ENCODE results near the gene PTPN21. TPM values are rescaled to one million over a fixed set of nuclear protein-coding genes. Genes with fewer than 3 reads are reported as not detected.

PTPN21 gene
- total RNA-seq, 1 donor from 2014 or later = 0.32 TPM

DNA sequence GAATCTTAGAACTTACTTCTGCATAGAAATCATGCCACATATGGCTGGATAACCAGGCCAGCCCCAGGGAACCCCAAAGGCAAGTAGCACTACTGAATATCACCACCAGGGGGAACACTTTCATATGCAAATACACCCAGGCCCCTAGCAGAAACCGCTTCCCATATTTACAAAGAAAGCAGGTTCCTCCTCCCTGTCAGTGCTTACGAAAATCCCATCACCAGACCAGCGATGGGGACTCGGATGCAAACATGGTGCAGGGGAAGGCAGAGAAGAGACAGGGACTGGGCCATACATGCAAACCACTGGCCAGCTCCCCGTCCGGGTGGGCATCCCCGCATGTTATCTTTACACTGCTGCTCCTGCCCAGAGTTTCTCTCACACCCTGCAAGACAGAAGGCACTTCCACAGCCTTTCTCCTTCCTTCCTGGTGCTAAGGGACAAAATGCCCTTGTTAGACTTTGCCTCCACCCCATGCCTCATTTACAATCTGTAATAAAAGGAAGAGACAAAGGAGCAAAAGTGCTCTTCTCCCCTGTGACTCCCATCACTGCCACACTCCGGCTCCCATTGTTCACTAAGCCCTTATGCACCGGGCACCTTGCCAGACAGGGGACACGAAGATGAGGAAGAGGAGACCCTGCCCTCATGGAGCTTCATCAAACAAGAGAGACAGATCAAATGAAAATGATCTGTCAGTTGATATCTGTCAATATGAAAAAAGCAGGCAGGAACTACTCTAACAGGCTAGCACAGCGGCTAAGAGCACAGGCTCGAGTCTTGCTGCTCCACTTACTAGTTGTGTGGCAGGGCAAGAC lies 62.3 kb downstream of the PTPN21 start:
- no peak overlapping the region for H3K4me3 Mint-ChIP-seq (ENCODE audit: low read depth)
- peak; percentile 50 for DNase-seq (ENCODE audit: low spot score)
- no peaks in the 10 kb centered on the region for H3K36me3 Mint-ChIP-seq (ENCODE audit: low read depth)
- H3K27ac Mint-ChIP-seq = no peak overlapping the region
- peaks cover 4% of the 10 kb centered on the region for H3K4me1 Mint-ChIP-seq (ENCODE audit: low read depth)
- intact Hi-C loops (cut with micrococcal nuclease) = loop anchor here (2.0 to 5.0 kb wide), 2 partner anchors 58 to 110 kb away; no protein-coding TSS in a partner anchor
- H3K9me3 Mint-ChIP-seq = no peaks in the 10 kb centered on the region
- H3K27me3 Mint-ChIP-seq (ENCODE audit: low read depth) = peaks cover 4% of the 10 kb centered on the region

DNA sequence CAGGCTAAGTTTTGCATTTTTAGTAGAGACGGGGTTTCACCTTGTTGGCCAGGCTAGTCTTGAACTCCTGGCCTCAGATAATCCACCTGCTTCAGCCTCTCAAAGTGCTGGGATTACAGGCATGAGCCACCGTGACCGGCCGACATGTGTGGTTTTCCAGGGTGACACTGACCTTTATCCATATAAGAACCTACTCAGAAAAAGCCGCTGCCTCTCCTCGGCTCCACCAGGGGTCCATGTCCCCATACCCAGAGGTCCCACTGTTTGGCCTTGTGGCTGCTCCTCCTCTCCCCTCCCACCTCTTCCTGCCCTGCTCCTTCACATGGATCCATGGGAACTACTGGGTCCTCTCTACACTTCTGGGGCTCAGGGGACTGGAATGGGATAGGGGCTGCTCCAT lies 64.6 kb downstream of the PTPN21 start:
- Mint-ChIP-seq H3K27me3 (ENCODE audit: low read depth) (peaks cover 4% of the 10 kb centered on the region), H3K4me1 (ENCODE audit: low read depth) (peaks cover 4% of the 10 kb centered on the region), H3K9me3 (no peaks in the 10 kb centered on the region), H3K4me3 (ENCODE audit: low read depth) (no peak overlapping the region), H3K36me3 (ENCODE audit: low read depth) (no peaks in the 10 kb centered on the region), H3K27ac (no peak overlapping the region)
- DNase-seq (ENCODE audit: low spot score) = no peak
- intact Hi-C loops (cut with micrococcal nuclease) = loop anchor here (5.0 kb wide), 1 partner anchor 112 kb away; no protein-coding TSS in a partner anchor

- DNase-seq (ENCODE audit: low spot score) = no peak
- no peaks in the 10 kb centered on the region for H3K36me3 Mint-ChIP-seq (ENCODE audit: low read depth)
- H3K4me3 Mint-ChIP-seq (ENCODE audit: low read depth) = no peak overlapping the region
- no peak overlapping the region for H3K27ac Mint-ChIP-seq
- H3K4me1 Mint-ChIP-seq (ENCODE audit: low read depth) = peaks cover 4% of the 10 kb centered on the region
- H3K27me3 Mint-ChIP-seq (ENCODE audit: low read depth) = peaks cover 5% of the 10 kb centered on the region
- intact Hi-C loops (cut with micrococcal nuclease) = no loop called here
- H3K9me3 Mint-ChIP-seq = no peaks in the 10 kb centered on the region
Observed at GRCh38 chr14:88488897-88489296, 65.9 kb downstream of the PTPN21 start.

- Mint-ChIP-seq H3K9me3 (no peaks in the 10 kb centered on the region), H3K4me1 (ENCODE audit: low read depth) (peaks cover 4% of the 10 kb centered on the region), H3K27me3 (ENCODE audit: low read depth) (peaks cover 5% of the 10 kb centered on the region), H3K27ac (no peak overlapping the region), H3K36me3 (ENCODE audit: low read depth) (no peaks in the 10 kb centered on the region), H3K4me3 (ENCODE audit: low read depth) (no peak overlapping the region)
- no peak for DNase-seq (ENCODE audit: low spot score)
- intact Hi-C loops (cut with micrococcal nuclease) = no loop called here
Observed at GRCh38 chr14:88488081-88488480, 66.7 kb downstream of the PTPN21 start.

- no peaks in the 10 kb centered on the region for H3K9me3 Mint-ChIP-seq
- H3K27ac Mint-ChIP-seq = no peak overlapping the region
- intact Hi-C loops (cut with micrococcal nuclease) = no loop called here
- H3K27me3 Mint-ChIP-seq (ENCODE audit: low read depth) = peaks cover 5% of the 10 kb centered on the region
- H3K4me3 Mint-ChIP-seq (ENCODE audit: low read depth) = no peak overlapping the region
- DNase-seq (ENCODE audit: low spot score) = no peak
- H3K36me3 Mint-ChIP-seq (ENCODE audit: low read depth) = no peaks in the 10 kb centered on the region
- no peaks in the 10 kb centered on the region for H3K4me1 Mint-ChIP-seq (ENCODE audit: low read depth)
Observed at GRCh38 chr14:88482524-88482923, 72.3 kb downstream of the PTPN21 start.

- no peak overlapping the region for H3K27ac Mint-ChIP-seq
- peaks cover 5% of the 10 kb centered on the region for H3K27me3 Mint-ChIP-seq (ENCODE audit: low read depth)
- no peaks in the 10 kb centered on the region for H3K9me3 Mint-ChIP-seq
- H3K36me3 Mint-ChIP-seq (ENCODE audit: low read depth) = no peaks in the 10 kb centered on the region
- intact Hi-C loops (cut with micrococcal nuclease) = no loop called here
- no peaks in the 10 kb centered on the region for H3K4me1 Mint-ChIP-seq (ENCODE audit: low read depth)
- H3K4me3 Mint-ChIP-seq (ENCODE audit: low read depth) = no peak overlapping the region
- no peak for DNase-seq (ENCODE audit: low spot score)
Observed at GRCh38 chr14:88481794-88482193, 73.0 kb downstream of the PTPN21 start.

DNA sequence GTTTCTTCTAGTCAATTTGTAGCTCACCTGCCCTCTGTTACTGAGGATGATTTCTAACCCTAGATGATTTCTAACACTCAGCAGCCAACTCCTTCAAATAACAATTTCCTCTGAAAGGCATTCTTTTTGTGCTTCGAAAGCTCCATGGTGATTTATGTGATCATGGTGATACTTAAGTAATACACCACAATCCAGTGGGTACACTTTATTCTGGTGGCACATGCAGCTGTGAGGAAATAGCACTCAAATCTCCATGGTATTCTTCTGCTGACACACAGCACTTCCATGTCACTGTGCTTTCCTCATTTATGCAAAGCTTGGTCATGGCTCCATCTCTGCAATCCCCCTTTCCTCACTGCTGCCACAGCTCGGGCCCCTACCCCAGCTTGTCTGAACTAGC lies 73.7 kb downstream of the PTPN21 start:
- Mint-ChIP-seq H3K27me3 (ENCODE audit: low read depth) (peaks cover 5% of the 10 kb centered on the region), H3K36me3 (ENCODE audit: low read depth) (no peaks in the 10 kb centered on the region), H3K9me3 (no peaks in the 10 kb centered on the region), H3K4me3 (ENCODE audit: low read depth) (no peak overlapping the region), H3K4me1 (ENCODE audit: low read depth) (no peaks in the 10 kb centered on the region), H3K27ac (no peak overlapping the region)
- DNase-seq (ENCODE audit: low spot score) = no peak
- intact Hi-C loops (cut with micrococcal nuclease) = no loop called here

GRCh38 chr14:88479574-88479987 lies 75.2 kb downstream of the PTPN21 start:
- Mint-ChIP-seq H3K27me3 (ENCODE audit: low read depth) (no peaks in the 10 kb centered on the region), H3K4me3 (ENCODE audit: low read depth) (no peak overlapping the region), H3K9me3 (no peaks in the 10 kb centered on the region), H3K36me3 (ENCODE audit: low read depth) (no peaks in the 10 kb centered on the region), H3K4me1 (ENCODE audit: low read depth) (no peaks in the 10 kb centered on the region), H3K27ac (no peak overlapping the region)
- no peak for DNase-seq (ENCODE audit: low spot score)
- intact Hi-C loops (cut with micrococcal nuclease) = no loop called here

DNA sequence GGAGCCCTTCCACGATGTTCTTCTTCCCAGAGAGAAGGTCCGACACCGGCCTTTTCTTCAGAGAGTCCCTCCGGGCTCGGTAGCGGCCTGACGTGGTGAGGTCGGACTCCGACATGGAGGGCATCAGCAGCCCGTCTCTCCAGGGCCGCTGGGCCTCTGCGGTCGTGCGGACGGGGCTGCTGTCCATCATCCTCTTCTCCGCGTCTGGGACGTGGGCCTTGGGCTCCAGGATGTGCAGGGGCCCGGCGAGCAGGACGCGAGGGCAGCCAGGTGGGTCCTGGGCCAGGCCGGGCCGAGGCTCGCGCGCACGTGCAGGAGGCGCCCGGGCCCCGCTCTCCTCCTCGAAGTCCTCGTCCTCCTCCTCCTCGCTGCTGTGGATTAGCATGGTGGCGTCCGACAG lies 75.9 kb downstream of the PTPN21 start:
- H3K27me3 Mint-ChIP-seq (ENCODE audit: low read depth) = no peaks in the 10 kb centered on the region
- intact Hi-C loops (cut with micrococcal nuclease) = no loop called here
- H3K9me3 Mint-ChIP-seq = no peaks in the 10 kb centered on the region
- DNase-seq (ENCODE audit: low spot score) = no peak
- H3K36me3 Mint-ChIP-seq (ENCODE audit: low read depth) = no peaks in the 10 kb centered on the region
- no peak overlapping the region for H3K27ac Mint-ChIP-seq
- no peaks in the 10 kb centered on the region for H3K4me1 Mint-ChIP-seq (ENCODE audit: low read depth)
- H3K4me3 Mint-ChIP-seq (ENCODE audit: low read depth) = no peak overlapping the region

GRCh38 chr14:88477513-88478250 lies 77.1 kb downstream of the PTPN21 start:
- Mint-ChIP-seq H3K27ac (no peak overlapping the region), H3K27me3 (ENCODE audit: low read depth) (no peaks in the 10 kb centered on the region)
- intact Hi-C loops (cut with micrococcal nuclease) = no loop called here

DNA sequence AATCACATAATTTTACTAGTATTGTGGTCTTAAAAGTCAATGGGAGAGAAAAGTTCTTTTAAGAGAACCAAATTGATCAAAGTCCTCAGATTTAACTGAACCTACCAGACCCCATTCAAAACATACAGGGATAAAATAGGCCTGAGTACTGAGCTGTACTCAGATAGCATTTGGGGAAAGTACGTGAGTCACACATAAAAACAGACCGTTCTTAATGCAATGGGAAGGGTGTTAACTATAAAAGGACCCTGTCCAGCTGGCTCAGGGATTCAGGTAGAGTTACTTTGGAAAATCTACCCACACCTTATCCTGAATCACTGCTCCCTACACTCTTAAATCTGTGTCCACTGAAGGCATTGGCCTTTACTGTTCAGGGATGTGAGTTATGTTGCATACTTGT lies 78.0 kb downstream of the PTPN21 start:
- Mint-ChIP-seq H3K4me3 (ENCODE audit: low read depth) (no peak overlapping the region), H3K27ac (no peak overlapping the region), H3K9me3 (no peaks in the 10 kb centered on the region), H3K36me3 (ENCODE audit: low read depth) (no peaks in the 10 kb centered on the region), H3K27me3 (ENCODE audit: low read depth) (no peaks in the 10 kb centered on the region), H3K4me1 (ENCODE audit: low read depth) (no peaks in the 10 kb centered on the region)
- intact Hi-C loops (cut with micrococcal nuclease) = no loop called here
- DNase-seq (ENCODE audit: low spot score) = no peak

More at GRCh38 chr14:88477513-88478250, 77.1 kb downstream of the PTPN21 start:
- no peaks in the 10 kb centered on the region for H3K36me3 Mint-ChIP-seq (ENCODE audit: low read depth)
- no peaks in the 10 kb centered on the region for H3K9me3 Mint-ChIP-seq
- DNase-seq (ENCODE audit: low spot score) = no peak
- no peak overlapping the region for H3K4me3 Mint-ChIP-seq (ENCODE audit: low read depth)
- H3K4me1 Mint-ChIP-seq (ENCODE audit: low read depth) = no peaks in the 10 kb centered on the region

- intact Hi-C loops (cut with micrococcal nuclease) = no loop called here
- no peaks in the 10 kb centered on the region for H3K27me3 Mint-ChIP-seq (ENCODE audit: low read depth)
Observed at GRCh38 chr14:88476214-88476774, 78.5 kb downstream of the PTPN21 start.

GRCh38 chr14:88473791-88474190 lies 81.0 kb downstream of the PTPN21 start:
- H3K36me3 Mint-ChIP-seq (ENCODE audit: low read depth) = no peaks in the 10 kb centered on the region
- H3K9me3 Mint-ChIP-seq = no peaks in the 10 kb centered on the region
- no peak for DNase-seq (ENCODE audit: low spot score)
- intact Hi-C loops (cut with micrococcal nuclease) = no loop called here
- H3K27ac Mint-ChIP-seq = no peak overlapping the region
- no peaks in the 10 kb centered on the region for H3K27me3 Mint-ChIP-seq (ENCODE audit: low read depth)
- H3K4me3 Mint-ChIP-seq (ENCODE audit: low read depth) = no peak overlapping the region
- H3K4me1 Mint-ChIP-seq (ENCODE audit: low read depth) = no peaks in the 10 kb centered on the region

More at GRCh38 chr14:88476214-88476774, 78.5 kb downstream of the PTPN21 start:
- H3K4me1 Mint-ChIP-seq (ENCODE audit: low read depth) = no peaks in the 10 kb centered on the region
- no peaks in the 10 kb centered on the region for H3K36me3 Mint-ChIP-seq (ENCODE audit: low read depth)
- H3K9me3 Mint-ChIP-seq = no peaks in the 10 kb centered on the region
- H3K27ac Mint-ChIP-seq = no peak overlapping the region
- no peak for DNase-seq (ENCODE audit: low spot score)
- no peak overlapping the region for H3K4me3 Mint-ChIP-seq (ENCODE audit: low read depth)
